ENCODE results near the gene THSD1.
"Not testable (repeated sequence)": the region's sequence is repeated elsewhere in the genome, so short reads cannot be mapped to it uniquely, and the experiment has no call there.

DNA sequence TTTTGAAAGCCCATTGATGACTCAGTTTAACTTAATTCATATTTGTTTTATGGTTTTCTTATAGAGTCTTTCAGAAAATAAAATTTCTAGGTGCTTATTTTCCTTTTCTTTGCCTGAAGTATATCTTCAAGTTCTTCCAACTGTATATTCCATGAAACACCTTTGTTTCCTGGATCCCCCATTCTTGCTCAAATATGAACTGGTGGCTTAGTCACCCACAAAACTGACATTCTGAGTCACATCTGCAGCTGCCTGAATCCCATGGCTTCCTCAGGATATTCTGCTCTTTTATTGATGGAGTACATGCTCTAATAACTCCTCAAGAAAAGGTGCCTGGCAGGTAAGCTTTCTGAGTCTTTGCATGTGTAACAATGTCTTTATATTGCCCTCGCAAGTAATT, 32.7 kb downstream of the THSD1 start:
- not testable (repeated sequence) for TF ChIP-seq POLR2AphosphoS5 (IDR thresholded peaks at IDR 0.05; ENCODE audit: low read depth, low read length); POLR2A (IDR thresholded peaks at IDR 0.05; ENCODE audit: low read depth, low read length); TAF1 (IDR thresholded peaks at IDR 0.05; ENCODE audit: borderline replicate concordance, low read depth, low read length)
